Measurements from ENCODE around the gene FGF18. TPM values are rescaled to one million over a fixed set of nuclear protein-coding genes. Genes with fewer than 3 reads are reported as not detected.

Gene FGF18
- total RNA-seq, 1 experiment from 2014 or later, result 0.52 TPM

DNA sequence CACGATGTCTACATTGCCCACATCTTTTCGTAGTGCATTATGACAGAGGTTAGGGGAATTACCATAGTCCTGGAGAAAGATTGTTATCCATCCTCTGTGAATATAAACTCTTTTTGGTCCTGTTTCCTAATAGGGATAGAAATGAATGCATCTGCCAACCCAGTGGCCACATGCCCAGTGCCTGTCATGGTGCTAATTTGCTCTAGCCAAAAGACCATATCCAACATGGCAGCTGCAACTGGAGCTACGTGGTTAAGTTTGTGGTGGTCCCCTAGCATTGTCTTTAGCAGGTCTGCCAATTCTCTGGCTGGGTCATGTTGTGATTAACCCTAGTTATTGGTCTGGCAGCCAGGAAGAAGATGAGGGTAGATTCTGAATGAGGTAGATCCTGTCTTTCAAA, 87.5 kb downstream of the FGF18 start:
- no peak overlapping the region for H3K27ac ChIP-seq
- no peaks in the 10 kb centered on the region for H3K36me3 ChIP-seq (ENCODE audit: low read depth)
- no TSS peak for BruUV-seq (replicated peaks)
- H3K79me2 ChIP-seq (ENCODE audit: low read depth), result no peaks in the 10 kb centered on the region
- no peaks in the 10 kb centered on the region for H3K9me3 ChIP-seq (ENCODE audit: insufficient read depth, low read depth)
- ChIA-PET CTCF (interaction anchor here (1.1 kb wide), 1 partner anchor 10 kb away, joined by 7 read pairs; no protein-coding TSS in a partner anchor), POLR2A (ENCODE audit: unreplicated experiment) (no interaction called here)
- no peaks in the 10 kb centered on the region for H3K9me2 ChIP-seq (ENCODE audit: insufficient read depth)
- H3K4me2 ChIP-seq, result no peak overlapping the region
- H3K27me3 ChIP-seq (ENCODE audit: insufficient read depth, low read depth), result no peaks in the 10 kb centered on the region
- H3F3A ChIP-seq (ENCODE audit: insufficient read depth, low read depth), result 0 out of 2 replicates have a peak, but pooled peaks cover 1% of the 10 kb centered on the region
- H4K20me1 ChIP-seq (ENCODE audit: insufficient read depth), result no peaks in the 10 kb centered on the region
- TF ChIP-seq, protein P1, sequence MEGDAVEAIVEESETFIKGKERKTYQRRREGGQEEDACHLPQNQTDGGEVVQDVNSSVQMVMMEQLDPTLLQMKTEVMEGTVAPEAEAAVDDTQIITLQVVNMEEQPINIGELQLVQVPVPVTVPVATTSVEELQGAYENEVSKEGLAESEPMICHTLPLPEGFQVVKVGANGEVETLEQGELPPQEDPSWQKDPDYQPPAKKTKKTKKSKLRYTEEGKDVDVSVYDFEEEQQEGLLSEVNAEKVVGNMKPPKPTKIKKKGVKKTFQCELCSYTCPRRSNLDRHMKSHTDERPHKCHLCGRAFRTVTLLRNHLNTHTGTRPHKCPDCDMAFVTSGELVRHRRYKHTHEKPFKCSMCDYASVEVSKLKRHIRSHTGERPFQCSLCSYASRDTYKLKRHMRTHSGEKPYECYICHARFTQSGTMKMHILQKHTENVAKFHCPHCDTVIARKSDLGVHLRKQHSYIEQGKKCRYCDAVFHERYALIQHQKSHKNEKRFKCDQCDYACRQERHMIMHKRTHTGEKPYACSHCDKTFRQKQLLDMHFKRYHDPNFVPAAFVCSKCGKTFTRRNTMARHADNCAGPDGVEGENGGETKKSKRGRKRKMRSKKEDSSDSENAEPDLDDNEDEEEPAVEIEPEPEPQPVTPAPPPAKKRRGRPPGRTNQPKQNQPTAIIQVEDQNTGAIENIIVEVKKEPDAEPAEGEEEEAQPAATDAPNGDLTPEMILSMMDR (conservative IDR thresholded peaks at IDR 0.05), result no peak
- TF ChIP-seq EZH2 (IDR thresholded peaks at IDR 0.05; ENCODE audit: low read depth), result no peak
- intact Hi-C loops (cut with micrococcal nuclease; ENCODE audit: unreplicated experiment), result no loop called here
- peaks cover 8% of the 10 kb centered on the region for H3K4me1 ChIP-seq (replicated peaks; ENCODE audit: insufficient read depth)
- no peak overlapping the region for H2AFZ ChIP-seq
- H3K4me3 ChIP-seq, result no peak overlapping the region
- no peak for DNase-seq

Small RNA genes within 50 kb of the gene (microRNA-seq; reads per million reads assigned to microRNA genes)
- gene MIR3912 (ENCODE audit: borderline number of aligned reads, borderline replicate concordance), result 3.4 reads per million

Other genes with a start within 250 kb of the FGF18 start
- not detected in 2 replicates for gene TLX3, start 110.4 kb upstream of the FGF18 start, total RNA-seq (2021)
- 2,285 and 2,364 TPM in 2 replicates for gene NPM1, start 31.8 kb upstream of the FGF18 start, total RNA-seq (2021)